ENCODE results near the gene C17orf58.

Gene C17orf58

GRCh38 chr17:67950945-67951344 lies 45.3 kb downstream of the C17orf58 start:
- no peak for DNase-seq (ENCODE audit: low read depth)

DNA sequence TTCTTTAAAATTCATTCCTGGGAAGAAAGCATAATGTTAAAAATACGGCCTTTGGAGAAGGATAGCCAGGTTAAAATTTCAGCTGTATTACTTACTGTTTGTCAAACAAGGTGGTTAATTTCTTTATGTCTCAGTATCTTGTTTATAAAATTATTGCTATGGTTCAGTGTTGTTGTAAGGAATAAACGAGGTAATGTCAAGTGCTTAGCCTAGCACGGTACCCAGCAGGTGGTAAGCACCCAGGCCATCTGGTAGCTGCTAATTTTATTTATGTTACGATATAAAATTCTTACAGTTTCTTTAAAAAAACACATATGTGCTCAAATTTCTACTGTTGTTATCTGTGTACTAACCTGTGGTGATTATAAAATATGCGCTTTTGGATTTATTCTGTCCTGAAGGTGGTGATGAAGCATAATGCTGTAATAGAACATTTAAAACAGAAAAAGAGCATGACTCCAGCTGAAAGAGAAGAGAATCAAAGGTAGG lies 48.9 kb downstream of the C17orf58 start:
- no peak for DNase-seq (ENCODE audit: low read depth)

DNA sequence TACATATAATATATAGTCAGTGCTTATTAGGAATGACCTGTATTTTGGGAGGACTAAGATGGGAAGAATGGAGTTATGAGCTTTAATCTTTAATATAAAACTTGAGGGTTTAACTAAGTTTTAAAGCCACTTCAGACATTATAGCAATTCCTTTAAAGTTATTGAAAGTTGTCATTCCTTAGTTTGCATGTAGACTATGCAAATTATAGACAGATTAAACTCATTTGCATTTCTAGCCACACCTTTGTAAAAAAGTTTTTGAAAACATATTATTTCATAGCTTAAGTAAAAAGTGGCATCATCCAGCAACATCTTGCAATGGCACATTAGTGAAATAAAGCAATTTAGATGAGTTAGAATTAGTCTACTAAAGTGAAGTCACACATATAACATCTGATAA lies 49.8 kb downstream of the C17orf58 start:
- no peak for DNase-seq (ENCODE audit: low read depth)

GRCh38 chr17:67944035-67944434 lies 52.2 kb downstream of the C17orf58 start:
- DNase-seq (ENCODE audit: low read depth): no peak

GRCh38 chr17:67942810-67943209 lies 53.5 kb downstream of the C17orf58 start:
- no peak for DNase-seq (ENCODE audit: low read depth)

Data from HS-27A (cell line).